WTC11 (cell line): ENCODE data around the gene RUBCN. TPM values are rescaled to one million over a fixed set of nuclear protein-coding genes. Genes with fewer than 3 reads are reported as not detected.

ENCODE experiments used
- ATAC-seq: fragments of 200-7000 bp; cut with Tn5 transposase; 2 replicates; pipeline ENCODE4 v1.10.0; 2021; ENCODE audit warnings: mild to moderate bottlenecking, moderate library complexity
- CTCF ChIA-PET: fragments of 300-600 bp; sonication (Branson Sonifier 250); formaldehyde crosslinking; loops from one replicate; lab custom pipeline; 2021; ENCODE audit warnings: antibody characterized with exemption; lab: Charles Lee
- POLR2A ChIA-PET: fragments of 350-600 bp; sonication (Branson Sonifier 250); formaldehyde crosslinking; loops from one replicate; lab custom pipeline; 2021; ENCODE audit warnings: antibody characterized with exemption; lab: Charles Lee
- DNase-seq: peaks from one replicate; pipeline ENCODE4 v3.0.0; 2021; ENCODE audit warnings: low spot score
- H3K27ac Mint-ChIP-seq: 2 replicates; pipeline ENCODE4 v1.8.0; 2021; ENCODE audit warnings: mixed read lengths
- H3K27me3 Mint-ChIP-seq: 2 replicates; pipeline ENCODE4 v1.8.0; 2021; ENCODE audit warnings: low read depth, mild to moderate bottlenecking, moderate library complexity, mixed read lengths
- H3K36me3 Mint-ChIP-seq: 2 replicates; pipeline ENCODE4 v1.8.0; 2021; ENCODE audit warnings: mixed read lengths
- H3K4me1 Mint-ChIP-seq: 2 replicates; pipeline ENCODE4 v1.8.0; 2022; ENCODE audit warnings: mixed read lengths
- H3K4me3 Mint-ChIP-seq: 2 replicates; pipeline ENCODE4 v1.8.0; 2021; ENCODE audit warnings: mild to moderate bottlenecking, moderate library complexity, mixed read lengths
- H3K9me3 Mint-ChIP-seq: 2 replicates; pipeline ENCODE4 v1.8.0; 2021; ENCODE audit warnings: mixed read lengths
- E2F5 ChIP-seq: sonication (generic); formaldehyde crosslinking; IDR thresholded peaks from 2 replicates; pipeline ENCODE4 v1.8.1; 2022; ENCODE audit warnings: mild to moderate bottlenecking, moderate library complexity, missing genetic modification reagents
- ELF4 ChIP-seq: sonication (generic); formaldehyde crosslinking; IDR thresholded peaks from 2 replicates; pipeline ENCODE4 v1.8.1; 2022; ENCODE audit warnings: low read depth, mild to moderate bottlenecking, moderate library complexity, missing genetic modification reagents
- GABPB1 ChIP-seq: sonication (generic); formaldehyde crosslinking; IDR thresholded peaks from 2 replicates; pipeline ENCODE4 v1.8.1; 2023; ENCODE audit warnings: mild to moderate bottlenecking, missing genetic modification reagents
- HMGA2 ChIP-seq: fragments of 250-450 bp; sonication (Bioruptor Pico); IDR thresholded peaks from 2 replicates; pipeline ENCODE4 v1.4.0; 2021; ENCODE audit warnings: mild to moderate bottlenecking, moderate library complexity
- HMGXB4 ChIP-seq: sonication (generic); formaldehyde crosslinking; IDR thresholded peaks from 2 replicates; pipeline ENCODE4 v1.8.1; 2023; ENCODE audit warnings: mild to moderate bottlenecking, moderate library complexity, missing genetic modification reagents
- KAT7 ChIP-seq: sonication (generic); formaldehyde crosslinking; IDR thresholded peaks from 2 replicates; pipeline ENCODE4 v1.8.1; 2023; ENCODE audit warnings: missing genetic modification reagents, mild to moderate bottlenecking, borderline replicate concordance
- MAX ChIP-seq: sonication (generic); formaldehyde crosslinking; IDR thresholded peaks from 2 replicates; pipeline ENCODE4 v1.8.0; 2022; ENCODE audit warnings: mild to moderate bottlenecking, missing genetic modification reagents
- NFYB ChIP-seq: sonication (generic); formaldehyde crosslinking; conservative IDR thresholded peaks from 2 replicates; pipeline ENCODE4 v1.8.0; 2022; ENCODE audit warnings: low read depth, missing genetic modification reagents
- PREB ChIP-seq: sonication (generic); formaldehyde crosslinking; IDR thresholded peaks from 2 replicates; pipeline ENCODE4 v1.8.1; 2022; ENCODE audit warnings: mild to moderate bottlenecking, missing genetic modification reagents, moderate library complexity, borderline replicate concordance
- RELA ChIP-seq: sonication (generic); formaldehyde crosslinking; IDR thresholded peaks from 2 replicates; pipeline ENCODE4 v1.8.1; 2022; ENCODE audit warnings: missing genetic modification reagents, mild to moderate bottlenecking, borderline replicate concordance
- TEAD1 ChIP-seq: sonication (generic); formaldehyde crosslinking; IDR thresholded peaks from 2 replicates; pipeline ENCODE4 v1.8.0; 2022; ENCODE audit warnings: mild to moderate bottlenecking, missing genetic modification reagents
- ZNF219 ChIP-seq: sonication (generic); formaldehyde crosslinking; IDR thresholded peaks from 2 replicates; pipeline ENCODE4 v1.8.0; 2023; ENCODE audit warnings: missing genetic modification reagents, mild to moderate bottlenecking, borderline replicate concordance
- ZNF232 ChIP-seq: sonication (generic); formaldehyde crosslinking; IDR thresholded peaks from 2 replicates; pipeline ENCODE4 v1.8.0; 2022; ENCODE audit warnings: mild to moderate bottlenecking, missing genetic modification reagents
- ZNF416 ChIP-seq: fragments of 250-450 bp; sonication (Bioruptor Pico); IDR thresholded peaks from 2 replicates; pipeline ENCODE4 v1.9.0; 2021; ENCODE audit warnings: mild to moderate bottlenecking, inconsistent platforms
- total RNA-seq: library from RNA; stranded (reverse); gene quantifications from 3 replicates; pipeline ENCODE4 v1.2.3, GENCODE V29; 2021
- TF ChIP-seq, protein P1 (sequence below): fragments of 250-450 bp; sonication (Bioruptor Pico); IDR thresholded peaks from 2 replicates; pipeline ENCODE4 v1.9.0; 2021; ENCODE audit warnings: mild to moderate bottlenecking
- TF ChIP-seq, protein P2 (sequence below): sonication (generic); formaldehyde crosslinking; IDR thresholded peaks from 2 replicates; pipeline ENCODE4 v1.8.1; 2022; ENCODE audit warnings: missing genetic modification reagents, borderline replicate concordance

Gene RUBCN
- total RNA-seq, 1 experiment from 2014 or later, result 22.9 TPM

GRCh38 chr3:197706658-197707057 lies 30.0 kb downstream of the RUBCN start:
- H3K27me3 Mint-ChIP-seq, result no peaks in the 10 kb centered on the region
- H3K4me3 Mint-ChIP-seq, result no peak overlapping the region
- H3K4me1 Mint-ChIP-seq, result no peaks in the 10 kb centered on the region
- POLR2A ChIA-PET, result no interaction called here
- DNase-seq, result no peak
- H3K36me3 Mint-ChIP-seq, result peaks cover 21% of the 10 kb centered on the region
- no peak for ATAC-seq
- TF ChIP-seq ELF4 (CRISPR knock-in tag), result no peak
- H3K9me3 Mint-ChIP-seq, result no peaks in the 10 kb centered on the region
- CTCF ChIA-PET, result interaction anchor here (0.6 to 1.1 kb wide), 2 partner anchors 15 to 25 kb away, joined by 3 read pairs; no protein-coding TSS in a partner anchor
- peak overlapping the region; percentile 42; the same call in 1 of the 2 replicates for H3K27ac Mint-ChIP-seq

DNA sequence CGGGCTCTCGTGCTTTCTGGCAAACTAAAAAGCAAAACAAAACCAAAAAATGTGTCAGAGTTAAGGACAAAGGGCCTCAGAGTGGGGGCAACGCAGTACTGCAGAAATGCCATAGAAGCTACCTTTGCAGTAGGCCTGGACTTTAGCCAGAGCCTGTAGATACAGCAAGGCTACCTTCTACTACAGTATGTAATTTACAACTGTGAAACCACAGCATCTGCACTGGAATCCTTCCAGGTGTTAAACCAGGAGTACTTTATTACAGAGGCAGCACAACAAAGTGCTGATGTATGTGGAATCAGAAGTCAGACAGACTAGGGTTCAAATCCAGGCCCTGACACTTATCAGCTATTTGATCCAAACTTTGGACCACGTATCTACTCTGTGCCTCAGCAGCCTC lies 34.9 kb downstream of the RUBCN start:
- peaks cover 54% of the 10 kb centered on the region for H3K36me3 Mint-ChIP-seq
- H3K4me1 Mint-ChIP-seq, result no peaks in the 10 kb centered on the region
- H3K9me3 Mint-ChIP-seq, result 0 out of 2 replicates have a peak, but pooled peaks cover 3% of the 10 kb centered on the region
- CTCF ChIA-PET, result no interaction called here
- DNase-seq (no peak), ATAC-seq (no peak)
- no peaks in the 10 kb centered on the region for H3K27me3 Mint-ChIP-seq
- TF ChIP-seq, protein P1, sequence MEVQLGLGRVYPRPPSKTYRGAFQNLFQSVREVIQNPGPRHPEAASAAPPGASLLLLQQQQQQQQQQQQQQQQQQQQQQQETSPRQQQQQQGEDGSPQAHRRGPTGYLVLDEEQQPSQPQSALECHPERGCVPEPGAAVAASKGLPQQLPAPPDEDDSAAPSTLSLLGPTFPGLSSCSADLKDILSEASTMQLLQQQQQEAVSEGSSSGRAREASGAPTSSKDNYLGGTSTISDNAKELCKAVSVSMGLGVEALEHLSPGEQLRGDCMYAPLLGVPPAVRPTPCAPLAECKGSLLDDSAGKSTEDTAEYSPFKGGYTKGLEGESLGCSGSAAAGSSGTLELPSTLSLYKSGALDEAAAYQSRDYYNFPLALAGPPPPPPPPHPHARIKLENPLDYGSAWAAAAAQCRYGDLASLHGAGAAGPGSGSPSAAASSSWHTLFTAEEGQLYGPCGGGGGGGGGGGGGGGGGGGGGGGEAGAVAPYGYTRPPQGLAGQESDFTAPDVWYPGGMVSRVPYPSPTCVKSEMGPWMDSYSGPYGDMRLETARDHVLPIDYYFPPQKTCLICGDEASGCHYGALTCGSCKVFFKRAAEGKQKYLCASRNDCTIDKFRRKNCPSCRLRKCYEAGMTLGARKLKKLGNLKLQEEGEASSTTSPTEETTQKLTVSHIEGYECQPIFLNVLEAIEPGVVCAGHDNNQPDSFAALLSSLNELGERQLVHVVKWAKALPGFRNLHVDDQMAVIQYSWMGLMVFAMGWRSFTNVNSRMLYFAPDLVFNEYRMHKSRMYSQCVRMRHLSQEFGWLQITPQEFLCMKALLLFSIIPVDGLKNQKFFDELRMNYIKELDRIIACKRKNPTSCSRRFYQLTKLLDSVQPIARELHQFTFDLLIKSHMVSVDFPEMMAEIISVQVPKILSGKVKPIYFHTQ, result no peak
- H3K4me3 Mint-ChIP-seq, result no peak overlapping the region
- H3K27ac Mint-ChIP-seq, result no peak overlapping the region
- POLR2A ChIA-PET, result no interaction called here

DNA sequence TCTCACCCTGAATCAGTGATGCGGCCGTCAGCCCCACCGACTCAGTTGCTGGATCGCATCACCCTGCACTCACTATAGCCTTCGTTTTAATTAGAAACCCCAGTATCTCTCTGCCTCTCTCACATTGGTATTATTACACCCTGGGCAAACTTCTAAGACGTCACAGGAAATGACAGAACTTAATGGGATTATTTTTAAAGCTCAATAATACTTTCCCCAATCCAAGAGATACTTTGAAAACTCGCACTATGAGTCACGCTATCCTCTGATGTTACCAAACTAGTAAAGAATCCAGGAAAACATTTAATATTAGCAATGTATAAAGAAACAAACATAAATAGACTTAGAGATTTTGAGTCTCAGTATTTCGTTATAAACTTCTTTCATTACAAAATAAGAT lies 36.6 kb downstream of the RUBCN start:
- no peak overlapping the region for H3K4me3 Mint-ChIP-seq
- TF ChIP-seq HMGXB4 (no peak), ELF4 (CRISPR knock-in tag) (no peak)
- H3K27ac Mint-ChIP-seq, result no peak overlapping the region; the same call in 1 of the 2 replicates
- DNase-seq, result no peak
- ATAC-seq, result no peak
- H3K27me3 Mint-ChIP-seq, result no peaks in the 10 kb centered on the region
- no peaks in the 10 kb centered on the region for H3K4me1 Mint-ChIP-seq
- ChIA-PET POLR2A (no interaction called here), CTCF (interaction anchor here (1.6 kb wide), 1 partner anchor 17 kb away, joined by 3 read pairs; no protein-coding TSS in a partner anchor)
- H3K36me3 Mint-ChIP-seq, result peaks cover 65% of the 10 kb centered on the region
- H3K9me3 Mint-ChIP-seq, result 0 out of 2 replicates have a peak, but pooled peaks cover 3% of the 10 kb centered on the region

GRCh38 chr3:197697355-197697754 lies 39.3 kb downstream of the RUBCN start:
- Mint-ChIP-seq H3K9me3 (0 out of 2 replicates have a peak, but pooled peaks cover 3% of the 10 kb centered on the region), H3K4me3 (no peak overlapping the region), H3K27ac (no peak overlapping the region), H3K4me1 (peaks cover 13% of the 10 kb centered on the region), H3K36me3 (peaks cover 65% of the 10 kb centered on the region), H3K27me3 (no peaks in the 10 kb centered on the region)
- no peak for ATAC-seq
- ChIA-PET POLR2A (no interaction called here), CTCF (interaction anchor here (1.1 kb wide), 1 partner anchor 16 kb away, joined by 3 read pairs; no protein-coding TSS in a partner anchor)
- no peak for DNase-seq
- no peak for TF ChIP-seq KAT7 (CRISPR knock-in tag)
- TF ChIP-seq ZNF232 (CRISPR knock-in tag), result no peak
- no peak for TF ChIP-seq ZNF219 (CRISPR knock-in tag)
- TF ChIP-seq PREB (CRISPR knock-in tag), result no peak
- TF ChIP-seq MAX, result no peak
- no peak for TF ChIP-seq E2F5 (CRISPR knock-in tag)
- TF ChIP-seq NFYB, result no peak
- TF ChIP-seq HMGA2 (CRISPR knock-in tag), result no peak
- TF ChIP-seq RELA (CRISPR knock-in tag), result no peak
- TF ChIP-seq, protein P2, sequence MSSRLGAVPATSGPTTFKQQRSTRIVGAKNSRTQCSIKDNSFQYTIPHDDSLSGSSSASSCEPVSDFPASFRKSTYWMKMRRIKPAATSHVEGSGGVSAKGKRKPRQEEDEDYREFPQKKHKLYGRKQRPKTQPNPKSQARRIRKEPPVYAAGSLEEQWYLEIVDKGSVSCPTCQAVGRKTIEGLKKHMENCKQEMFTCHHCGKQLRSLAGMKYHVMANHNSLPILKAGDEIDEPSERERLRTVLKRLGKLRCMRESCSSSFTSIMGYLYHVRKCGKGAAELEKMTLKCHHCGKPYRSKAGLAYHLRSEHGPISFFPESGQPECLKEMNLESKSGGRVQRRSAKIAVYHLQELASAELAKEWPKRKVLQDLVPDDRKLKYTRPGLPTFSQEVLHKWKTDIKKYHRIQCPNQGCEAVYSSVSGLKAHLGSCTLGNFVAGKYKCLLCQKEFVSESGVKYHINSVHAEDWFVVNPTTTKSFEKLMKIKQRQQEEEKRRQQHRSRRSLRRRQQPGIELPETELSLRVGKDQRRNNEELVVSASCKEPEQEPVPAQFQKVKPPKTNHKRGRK (CRISPR knock-in tag), result no peak
- TF ChIP-seq ZNF416 (CRISPR knock-in tag), result no peak
- TF ChIP-seq TEAD1 (CRISPR knock-in tag), result no peak
- TF ChIP-seq GABPB1, result no peak
